Stomach (tissue), 4 donors: ENCODE data around the gene ARHGEF1.

Experiments used
- CTCF ChIP-seq, 7 experiments: fragments of 450-650 bp in 4 of 7; fragments of 200-600 bp in 3 of 7; sonication (generic) in 3 of 7; IDR thresholded peaks; one replicate each; pipeline ENCODE4 v1.5.1; 2016 to 2019; ENCODE audit warnings: antibody characterized with exemption in 7 of 7, control low read depth in 2 of 7, mild to moderate bottlenecking in 1 of 7
- POLR2A ChIP-seq, 4 donors: fragments of 450-650 bp; IDR thresholded peaks; one replicate each; pipeline ENCODE4 v1.6.1; 2016; ENCODE audit warnings: antibody characterized with exemption in 4 of 4, control low read depth in 2 of 4, mild to moderate bottlenecking in 1 of 4, moderate library complexity in 1 of 4
- POLR2AphosphoS5 ChIP-seq, 3 donors: sonication (generic); formaldehyde crosslinking; IDR thresholded peaks; one replicate each; pipeline ENCODE4 v1.6.1; 2016; ENCODE audit warnings: antibody characterized with exemption in 3 of 3

- TF ChIP-seq CTCF (IDR thresholded peaks at IDR 0.05) = no peak
- TF ChIP-seq POLR2A (IDR thresholded peaks at IDR 0.05) = no peak
- no peak for TF ChIP-seq POLR2AphosphoS5 (IDR thresholded peaks at IDR 0.05)
Observed at GRCh38 chr19:41866284-41866683, 16.7 kb upstream of the ARHGEF1 start.
